GM18868 (cell line): ENCODE measurements around the gene DMD.
A peak's percentile ranks its signal among the peaks of the same experiment; 100 is the strongest.

Experiments used
- ATAC-seq: cut with Tn5 transposase; IDR thresholded peaks from one replicate; pipeline ENCODE4 v1.9.1; 2021; ENCODE audit warnings: mild to moderate bottlenecking, moderate library complexity; ENCODE audit not compliant: unreplicated experiment

DMD gene

DNA sequence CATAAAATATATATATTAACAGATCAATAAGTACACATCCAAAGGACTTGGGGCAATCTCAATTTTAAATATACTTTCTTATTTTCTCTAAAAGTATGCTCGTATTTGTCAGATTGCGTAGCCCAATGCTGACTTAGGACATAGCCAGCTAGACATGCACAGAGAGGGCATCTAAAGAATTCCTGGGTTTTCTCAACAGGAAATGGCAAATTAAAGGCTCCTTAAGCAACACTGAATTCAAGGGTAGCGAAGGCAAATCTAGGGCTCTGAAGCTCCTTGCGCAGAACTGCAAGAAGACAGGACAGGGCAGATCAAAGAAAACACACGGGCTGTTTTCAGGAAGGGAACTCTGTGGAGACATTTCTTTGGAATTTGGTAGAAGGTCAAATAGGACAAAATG is 2044.9 kb downstream of the DMD start:
- no peak for ATAC-seq

DNA sequence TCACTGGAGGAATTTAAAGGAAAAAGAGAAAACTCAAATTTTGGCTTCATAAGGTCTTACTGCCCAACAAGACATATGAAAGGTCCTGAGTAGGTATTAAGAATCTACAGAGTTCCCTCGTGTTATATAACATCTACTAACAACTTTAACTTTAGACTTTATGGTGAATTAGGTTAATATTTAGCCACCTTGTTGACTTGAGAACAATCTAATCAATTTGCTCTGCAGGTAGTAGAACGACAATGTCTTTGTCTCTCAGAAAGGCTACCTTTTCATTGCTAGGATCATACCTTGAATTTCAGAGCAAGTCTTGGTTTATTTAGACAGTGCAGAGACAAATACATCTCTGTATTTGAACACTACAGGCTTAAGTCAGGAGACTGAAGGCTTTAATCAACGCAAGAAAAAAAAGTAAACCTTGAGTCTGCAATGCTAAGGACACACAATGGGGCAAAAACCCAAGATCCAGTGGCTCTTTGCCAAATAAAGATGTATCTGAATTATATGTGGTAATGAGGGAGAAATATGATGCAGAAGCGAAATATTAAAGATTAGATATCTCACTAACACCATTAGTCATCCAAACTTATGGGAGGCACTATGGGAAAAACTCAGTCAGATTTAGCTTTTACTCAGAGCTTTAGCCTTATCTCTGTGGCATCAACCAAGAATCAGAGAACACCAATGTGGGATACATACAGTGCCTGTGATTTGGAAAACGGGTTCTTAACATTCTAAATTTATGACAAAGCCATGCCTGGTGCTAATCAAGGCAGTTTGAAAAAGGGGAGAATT is 2045.9 kb downstream of the DMD start:
- no peak for ATAC-seq

DNA sequence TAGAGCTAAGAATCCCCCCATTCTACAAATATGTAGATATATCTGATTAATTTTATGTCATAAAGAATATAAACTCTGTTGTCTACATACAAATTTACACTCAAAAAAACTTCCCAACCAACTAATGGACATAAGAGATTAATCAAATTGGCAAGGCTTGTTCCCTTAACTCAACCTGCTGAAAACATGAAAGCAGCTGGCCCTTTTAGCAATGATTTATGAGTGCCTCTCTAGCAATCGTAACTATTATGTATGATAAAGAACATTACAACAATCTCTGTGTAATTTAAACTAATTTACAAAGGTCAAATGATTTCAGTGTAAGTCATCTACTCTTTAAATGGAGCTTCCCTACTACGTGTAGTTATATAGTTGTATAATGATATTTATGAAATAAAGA is 2056.4 kb downstream of the DMD start:
- no peak for ATAC-seq

DNA sequence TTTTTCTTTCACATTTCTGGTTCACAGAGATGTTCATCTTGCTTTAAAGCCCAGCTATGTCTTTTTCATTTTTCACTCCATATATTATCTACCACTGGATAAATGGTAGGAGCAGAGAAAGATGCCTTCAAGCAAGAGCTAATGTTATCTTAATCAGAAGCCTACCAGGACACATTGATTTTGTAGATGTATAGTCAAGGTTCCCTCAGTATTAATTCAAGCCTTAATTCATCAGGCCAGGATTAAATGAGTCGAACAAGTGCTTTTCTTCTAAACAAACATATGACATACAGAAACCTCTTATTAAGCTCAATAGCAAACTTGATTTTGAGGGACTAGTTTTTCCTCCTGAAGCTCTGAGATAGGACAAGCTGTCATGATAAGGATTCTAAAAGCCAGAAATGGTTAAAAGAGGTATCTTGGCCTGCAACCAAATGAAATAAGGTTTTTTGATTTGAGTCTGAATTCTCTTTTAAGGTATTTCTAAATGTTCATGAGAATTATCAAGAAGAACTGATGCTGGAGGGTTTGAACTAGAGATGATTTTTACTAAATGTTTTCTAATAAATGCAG is 2057.8 kb downstream of the DMD start:
- no peak for ATAC-seq

DNA sequence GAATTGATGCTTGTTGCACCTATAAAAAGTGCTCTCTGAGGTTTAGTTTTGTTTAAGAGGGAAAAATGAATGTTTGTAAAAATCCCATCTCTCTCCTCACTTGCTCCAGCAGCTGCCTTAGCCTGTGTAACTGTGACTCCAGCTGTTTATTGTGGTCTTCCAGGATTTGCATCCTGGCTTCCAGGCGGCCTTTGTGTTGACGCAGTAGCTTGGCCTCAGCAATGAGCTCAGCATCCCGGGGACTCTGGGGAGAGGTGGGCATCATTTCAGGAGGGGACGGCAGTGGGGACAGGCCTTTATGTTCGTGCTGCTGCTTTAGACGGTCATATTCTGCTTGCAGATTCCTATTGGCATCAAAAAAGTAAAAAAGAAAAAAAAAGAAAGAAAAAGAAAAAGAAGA is 2064.2 kb downstream of the DMD start:
- ATAC-seq = no peak

DNA sequence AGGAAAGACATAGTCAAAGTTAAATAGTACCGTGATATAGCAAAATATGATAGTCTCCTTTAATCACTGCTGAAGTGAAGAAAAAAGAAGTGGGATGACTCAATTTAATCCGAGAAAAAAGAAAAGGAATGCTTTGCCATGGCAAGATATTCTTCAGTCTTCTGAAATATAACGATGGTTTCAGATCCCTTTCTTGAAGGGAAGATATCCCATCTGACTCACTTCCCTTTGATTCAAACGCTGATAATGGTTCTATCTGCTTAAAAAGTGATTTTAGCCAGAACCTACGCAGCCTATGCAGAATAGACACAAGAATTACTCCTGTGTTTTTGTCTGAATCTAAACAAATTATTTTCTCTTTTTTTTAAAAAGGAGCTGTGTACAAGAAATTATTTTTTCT is 2071.4 kb downstream of the DMD start:
- no peak for ATAC-seq

DNA sequence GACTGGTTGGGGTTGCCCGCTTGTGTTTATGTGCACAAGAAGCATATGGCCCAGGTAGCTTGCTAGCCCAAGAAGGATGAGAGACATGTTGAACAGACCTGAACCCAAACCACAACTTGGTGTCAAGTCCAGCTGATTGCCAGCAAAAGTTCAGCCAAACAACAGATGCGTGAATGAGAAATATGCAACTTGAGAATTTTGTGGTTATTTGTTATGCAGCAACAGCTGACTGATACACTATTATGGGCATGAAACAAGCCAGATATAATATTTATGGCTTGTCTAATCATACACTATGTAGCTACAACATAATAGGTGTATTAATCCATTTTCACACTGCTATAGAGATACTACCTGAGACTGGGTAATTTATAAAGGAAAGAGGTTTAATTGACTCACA is 2073.2 kb downstream of the DMD start:
- no peak for ATAC-seq

DNA sequence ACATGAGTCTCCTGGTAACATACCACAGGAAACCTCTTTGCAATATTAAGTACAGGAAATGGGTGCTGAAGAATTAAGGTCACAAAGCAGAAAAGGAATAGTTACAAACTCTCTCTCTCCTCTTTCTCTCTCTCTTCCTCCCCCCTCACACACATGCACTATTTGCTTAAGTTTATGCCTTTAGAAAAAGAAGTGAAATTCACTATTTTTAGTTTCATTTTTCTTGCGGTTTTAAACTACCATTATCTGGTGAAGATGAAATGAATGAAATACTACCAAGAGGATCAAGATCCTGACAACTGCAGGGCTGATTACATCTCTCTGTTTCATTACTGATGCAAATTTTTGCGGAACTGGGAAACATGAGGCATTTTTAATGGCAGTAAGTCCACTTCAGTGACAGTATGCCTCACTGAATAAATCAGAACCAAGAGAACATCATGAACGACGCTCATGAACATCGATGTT is 2075.2 kb downstream of the DMD start:
- peak; percentile 94 for ATAC-seq

DNA sequence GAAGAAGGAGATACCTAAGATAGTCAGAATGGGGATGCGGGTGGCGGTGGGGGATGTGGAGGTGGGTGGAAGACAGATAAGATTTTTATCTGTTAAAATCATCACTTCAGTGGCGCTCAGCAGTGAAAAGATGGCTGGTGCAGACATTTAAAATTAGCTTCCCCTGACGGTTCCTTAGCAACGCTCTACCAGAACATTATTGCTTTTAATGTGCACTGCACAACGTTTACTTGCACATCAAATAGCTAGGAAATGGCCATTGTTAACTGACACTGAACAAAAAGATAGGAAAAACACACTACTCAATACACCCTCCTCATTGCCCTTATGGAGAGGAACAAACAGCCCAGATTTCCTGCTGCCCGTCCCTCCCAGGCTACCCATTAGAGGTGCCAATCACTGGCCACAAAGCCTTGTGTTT is 2078.5 kb downstream of the DMD start:
- ATAC-seq = no peak

DNA sequence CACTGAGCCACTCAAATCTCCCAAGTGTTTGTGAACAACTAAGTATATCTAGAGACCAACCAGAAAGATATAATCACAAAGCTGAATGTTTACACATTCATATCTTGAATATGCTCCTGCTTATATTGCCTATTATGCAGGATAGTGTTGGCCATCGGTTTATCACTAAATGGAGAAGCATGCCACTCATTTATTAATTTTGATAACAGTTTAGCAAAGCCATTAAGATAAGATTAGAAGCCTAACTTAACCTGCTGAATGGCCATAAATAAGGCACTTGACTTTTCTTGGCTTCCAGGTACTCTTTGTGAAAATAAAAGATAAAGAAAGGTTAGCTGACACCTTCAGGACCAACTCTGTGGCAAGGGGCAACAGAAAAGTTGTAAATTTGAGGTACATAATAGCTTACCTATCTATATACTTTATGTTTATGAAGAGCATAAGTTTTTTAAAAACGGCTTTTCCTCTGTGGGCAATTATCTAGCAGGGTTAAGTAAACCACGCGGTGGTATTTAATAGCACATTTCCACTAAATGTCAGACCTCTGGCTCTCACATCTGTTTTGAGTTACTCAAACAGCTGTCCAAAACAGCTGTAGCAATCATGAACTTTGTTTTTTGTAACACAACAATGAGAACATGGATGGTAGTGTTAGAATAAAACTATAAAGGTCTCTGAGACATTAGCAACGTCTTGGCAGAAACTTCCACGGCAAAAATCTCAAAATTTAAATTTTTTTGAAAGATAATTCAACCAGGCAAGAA is 2080.7 kb downstream of the DMD start:
- ATAC-seq = no peak

DNA sequence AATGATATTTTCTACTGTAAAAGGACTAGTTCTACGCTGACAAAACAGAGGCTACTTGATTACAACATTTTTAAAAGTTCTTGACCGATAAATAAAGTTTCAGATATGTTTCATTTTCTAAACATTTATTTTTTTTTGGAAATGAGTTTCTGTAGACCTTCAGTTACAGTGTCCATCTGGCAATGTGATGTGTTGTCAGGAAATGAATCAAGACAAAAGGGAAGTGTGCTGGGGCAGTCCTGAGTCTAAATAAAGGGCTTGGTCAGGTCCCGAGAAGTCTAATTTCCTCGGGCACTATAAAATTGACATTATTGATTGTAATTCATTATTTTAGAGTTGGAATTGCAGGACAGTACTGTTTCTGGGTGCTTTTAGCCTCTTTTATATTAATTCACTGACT is 2082.5 kb downstream of the DMD start:
- no peak for ATAC-seq

DNA sequence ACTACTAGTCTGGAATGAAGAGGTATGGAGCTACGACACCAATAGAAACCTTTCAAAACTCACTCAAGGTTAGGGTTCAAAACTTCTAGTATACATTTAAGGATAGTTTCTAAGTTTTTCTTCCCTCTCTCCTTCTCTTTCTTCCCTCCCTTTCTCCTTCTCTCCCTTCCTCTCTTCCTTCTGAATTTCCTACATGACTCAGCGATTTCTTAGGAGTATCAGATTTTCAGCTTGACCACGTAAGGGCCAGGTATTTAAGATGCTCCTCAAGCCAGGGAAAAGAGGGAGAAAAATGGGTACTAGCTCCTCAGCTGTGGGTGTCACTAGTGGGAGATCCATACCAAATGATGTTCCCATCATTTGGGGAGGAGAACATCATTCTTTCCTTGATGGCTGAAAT is 2083.6 kb downstream of the DMD start:
- no peak for ATAC-seq

DNA sequence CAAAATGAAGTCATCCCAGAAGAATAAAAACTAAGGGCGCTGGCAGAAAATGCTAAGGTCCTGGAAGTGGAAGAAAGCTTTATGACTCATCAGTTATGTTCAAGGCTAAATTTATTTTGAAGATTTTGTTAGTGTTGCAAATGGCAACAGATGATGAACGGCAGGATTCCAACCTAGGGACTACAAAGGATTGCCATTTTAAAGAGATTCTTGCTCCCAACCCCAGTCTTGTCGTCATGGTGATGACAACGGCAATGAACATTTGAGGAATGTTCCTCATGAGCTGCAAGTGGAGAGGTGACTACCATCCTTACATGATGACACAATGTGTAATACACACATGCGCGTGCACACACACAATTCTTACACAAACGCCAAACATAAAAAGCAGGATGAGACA is 2085.1 kb downstream of the DMD start:
- ATAC-seq = no peak

DNA sequence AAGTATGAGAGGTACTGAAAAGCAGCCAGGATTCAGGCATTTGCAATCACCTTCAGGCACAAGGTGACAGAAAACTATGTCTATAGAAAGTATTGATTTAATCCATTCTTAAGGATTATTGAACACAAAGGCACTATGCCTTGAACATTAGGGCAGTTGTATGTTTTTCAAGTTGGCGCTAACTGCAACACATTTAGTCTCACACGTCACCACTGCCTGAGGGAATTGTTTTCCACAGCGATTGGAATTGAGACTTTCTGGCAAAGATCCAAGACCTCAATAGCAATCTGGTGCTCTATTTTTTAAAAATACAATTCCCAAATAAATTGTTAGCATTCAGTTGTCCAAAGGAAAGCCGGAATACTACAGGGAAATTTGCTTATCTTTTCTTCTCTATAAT is 2086.8 kb downstream of the DMD start:
- ATAC-seq = no peak

DNA sequence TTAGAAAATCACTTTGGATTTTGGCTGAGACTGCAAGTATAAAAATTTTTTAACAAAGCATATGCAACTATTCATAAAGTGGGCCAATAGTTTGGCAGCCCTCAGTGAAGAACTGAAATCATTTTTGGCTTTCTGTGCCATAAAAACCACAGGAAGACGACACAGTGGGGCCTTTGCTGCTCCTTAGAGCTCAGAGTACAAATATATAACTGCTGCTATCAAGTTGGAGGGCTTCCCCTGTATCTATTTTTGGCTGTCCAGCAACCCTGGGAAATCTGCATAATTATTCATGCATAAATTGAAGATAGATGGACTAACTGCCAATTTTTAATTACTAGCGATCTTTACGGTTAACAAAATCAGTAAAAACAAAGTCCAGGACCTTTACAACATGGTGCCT is 2088.0 kb downstream of the DMD start:
- ATAC-seq = no peak

DNA sequence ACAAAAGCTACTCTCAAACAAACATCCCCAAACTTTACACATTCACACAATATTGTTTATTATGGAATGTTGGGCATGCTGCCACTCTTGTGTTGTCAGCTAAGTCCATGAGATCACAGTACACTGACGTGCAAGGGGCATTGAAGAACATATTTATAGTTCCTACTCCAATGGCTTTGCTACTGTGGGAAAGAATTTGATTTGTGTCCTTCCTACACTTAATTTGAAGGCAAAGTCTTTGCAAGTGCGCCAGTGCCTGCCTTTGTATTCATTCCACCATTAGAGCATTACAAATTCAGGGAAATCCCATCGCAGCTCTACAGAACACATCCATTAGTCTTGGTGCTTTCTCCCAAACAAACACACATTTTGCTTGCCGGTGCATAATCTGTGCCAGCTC is 2094.1 kb downstream of the DMD start:
- no peak for ATAC-seq

DNA sequence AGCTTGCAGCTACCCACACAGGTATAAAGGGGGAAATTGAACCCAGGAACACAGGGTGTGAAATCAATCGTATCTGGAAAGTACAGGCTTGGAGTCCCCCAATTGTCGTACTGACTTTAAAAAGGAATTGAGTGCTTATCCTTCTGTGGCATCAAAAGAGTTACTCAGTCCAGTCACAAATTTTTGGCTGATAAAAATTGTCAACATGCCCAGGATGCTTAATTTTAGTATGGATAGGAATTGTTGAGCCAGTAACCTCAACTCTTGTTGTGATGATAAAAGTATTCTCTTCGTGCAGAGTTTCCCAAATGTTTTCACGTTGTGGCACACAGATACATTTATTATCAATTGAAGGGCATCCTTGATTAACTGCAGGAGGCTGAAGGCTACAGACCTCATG is 2096.0 kb downstream of the DMD start:
- ATAC-seq = no peak

DNA sequence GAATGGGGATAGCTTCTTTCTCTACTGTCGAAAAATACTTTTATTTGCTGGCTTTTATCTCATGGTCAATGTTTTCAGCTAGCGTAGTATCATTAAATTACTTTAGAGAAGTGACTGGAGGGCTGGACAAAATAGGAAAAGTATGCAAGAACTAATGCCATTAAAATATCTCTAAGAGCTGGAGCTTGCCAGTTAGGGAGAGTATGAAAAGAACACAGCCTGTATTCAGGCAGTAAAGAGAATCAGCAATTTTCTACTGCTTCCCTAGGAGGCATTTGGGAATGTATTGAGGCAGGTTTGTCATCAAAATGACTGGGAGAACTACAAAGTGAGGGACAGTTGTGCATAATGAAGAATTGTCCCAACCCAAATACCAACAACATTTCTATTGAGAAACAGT is 2096.5 kb downstream of the DMD start:
- ATAC-seq = no peak

DNA sequence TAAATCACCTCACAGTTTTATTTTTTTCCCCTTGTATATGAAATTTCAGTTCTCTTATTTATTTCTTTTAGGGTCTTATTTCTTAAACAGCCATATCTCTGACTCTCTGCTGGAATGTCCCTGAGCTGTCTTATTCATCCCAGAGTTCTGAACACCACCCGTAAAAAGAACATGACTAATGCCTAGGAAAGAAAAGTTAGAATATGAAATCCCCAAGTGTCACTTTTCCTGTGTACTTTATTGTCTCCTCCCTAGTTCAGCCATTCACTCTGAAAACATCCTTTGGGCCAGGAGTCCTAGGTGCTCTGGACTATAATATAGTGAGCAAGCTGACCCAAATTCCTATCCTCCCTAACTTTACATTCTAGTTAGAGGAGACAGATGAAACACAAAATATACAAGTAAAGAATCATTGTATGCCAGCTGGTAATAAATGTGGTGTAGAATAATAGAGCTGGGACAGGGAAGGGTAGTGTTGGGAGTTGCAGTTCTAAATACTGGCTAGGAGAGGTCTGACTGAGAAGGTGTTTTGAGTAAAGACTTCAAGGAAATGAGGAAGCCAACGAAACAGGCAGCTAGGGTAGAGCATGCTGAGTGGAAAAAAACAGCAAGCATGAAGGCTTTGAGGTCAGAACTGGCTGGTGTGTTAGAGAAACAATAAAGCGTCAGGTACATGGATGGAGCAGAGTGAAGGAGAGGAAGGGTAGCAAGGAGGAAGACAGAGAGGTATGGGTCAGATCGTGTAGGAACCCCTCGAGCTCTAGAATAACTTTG is 2098.9 kb downstream of the DMD start:
- no peak for ATAC-seq

DNA sequence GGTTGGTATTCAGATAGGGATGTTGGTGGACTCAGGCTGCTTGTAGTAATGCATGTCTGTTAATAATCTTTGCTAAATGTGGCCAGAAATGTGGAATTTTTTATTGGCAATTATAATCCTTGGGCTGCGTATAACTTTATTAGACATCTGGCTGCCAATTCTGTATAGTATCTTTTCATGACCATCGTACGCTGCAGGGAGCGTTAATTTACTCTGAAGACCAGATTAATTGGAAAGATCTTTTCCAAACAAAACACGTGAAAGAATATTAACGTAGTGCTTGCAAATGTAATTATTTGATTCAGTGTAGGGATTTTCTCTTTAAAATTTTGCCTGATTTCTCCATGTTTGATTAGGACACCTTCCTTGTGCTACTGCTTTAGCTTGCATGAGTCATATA is 2100.7 kb downstream of the DMD start:
- ATAC-seq = no peak

DNA sequence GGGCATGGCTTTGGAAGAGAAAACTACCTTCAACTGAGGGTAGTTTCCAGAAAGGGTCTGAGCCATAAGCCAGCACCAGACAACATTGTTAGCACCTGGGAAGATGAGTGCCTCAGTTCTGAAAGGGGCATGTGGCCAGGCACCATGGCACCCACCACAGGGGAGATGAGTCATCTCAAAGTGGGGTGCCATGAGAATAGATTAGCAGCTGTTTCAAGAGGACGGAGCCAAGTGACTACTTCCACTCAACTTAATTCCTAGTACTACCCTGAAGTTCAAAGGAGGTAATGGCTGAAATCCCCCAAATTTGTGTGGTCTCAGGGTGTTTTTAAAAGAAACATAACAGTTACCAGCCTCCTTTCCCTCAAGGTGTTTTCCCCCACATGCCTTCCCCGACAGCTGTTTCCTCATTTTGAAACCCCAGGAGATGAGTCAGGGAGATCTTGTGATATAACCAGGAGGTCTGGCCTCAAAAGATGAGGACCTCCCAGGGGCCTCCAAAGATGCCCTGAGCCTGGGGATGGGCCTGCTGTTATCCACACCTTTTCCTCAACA is 2111.7 kb downstream of the DMD start:
- peak; percentile 93 for ATAC-seq
